Measurements from ENCODE around the gene ADGRV1. TPM values are rescaled to one million over a fixed set of nuclear protein-coding genes. Genes with fewer than 3 reads are reported as not detected.

The ADGRV1 gene
- total and polyA plus RNA-seq, 9 of the 15 experiments (the other 6 are each of a cell fraction or from before 2014, with no cell fraction given) = 21.7 to 156 (median 58.2) TPM

- TF ChIP-seq SREBF1 (IDR thresholded peaks at IDR 0.05; ENCODE audit: borderline replicate concordance, low read depth, low read length) (no peak), ZFP36 (IDR thresholded peaks at IDR 0.05; ENCODE audit: low read depth, low read length, partially characterized antibody) (no peak), KDM4B (IDR thresholded peaks at IDR 0.05; ENCODE audit: borderline replicate concordance in 2 of 2, low read depth in 1 of 2) (no peak), RFX1 (IDR thresholded peaks at IDR 0.05) (no peak), NFYB (IDR thresholded peaks at IDR 0.05; ENCODE audit: extremely low read depth, insufficient read length) (no peak), ZNF232 (CRISPR knock-in tag; IDR thresholded peaks at IDR 0.05) (no peak), PKNOX1 (IDR thresholded peaks at IDR 0.05) (peak; percentile 79), HINFP (tag; conservative IDR thresholded peaks at IDR 0.05; ENCODE audit: low read depth) (no peak), ETS1 (conservative IDR thresholded peaks at IDR 0.05; ENCODE audit: control insufficient read depth, low read depth, low read length) (no peak), ZNF79 (CRISPR knock-in tag; IDR thresholded peaks at IDR 0.05; ENCODE audit: low read depth) (no peak), SMARCA5 (IDR thresholded peaks at IDR 0.05) (no peak), ZNF197 (CRISPR knock-in tag; IDR thresholded peaks at IDR 0.05; ENCODE audit: low read depth) (peak; percentile 78; the same call in 1 of the 2 replicates), NCOA1 (IDR thresholded peaks at IDR 0.05; ENCODE audit: low read depth) (peak; percentile 80), ZNF512 (tag; IDR thresholded peaks at IDR 0.05) (no peak), CHD2 (IDR thresholded peaks at IDR 0.05; ENCODE audit: low read depth, low read length) (no peak), HNRNPK (IDR thresholded peaks at IDR 0.05; ENCODE audit: low read depth, low read length, poor library complexity, severe bottlenecking) (no peak), KLF6 (CRISPR knock-in tag; IDR thresholded peaks at IDR 0.05; ENCODE audit: borderline replicate concordance) (no peak), CXXC5 (CRISPR knock-in tag; IDR thresholded peaks at IDR 0.05) (peak; percentile 66), ZNF384 (IDR thresholded peaks at IDR 0.05; ENCODE audit: low read depth, low read length) (peak; percentile 61), NFE2 (IDR thresholded peaks at IDR 0.05; ENCODE audit: low read depth) (peak; percentile 9; the same call in 1 of the 2 replicates), EGR1 (conservative IDR thresholded peaks at IDR 0.05) (no peak), UBTF (IDR thresholded peaks at IDR 0.05; ENCODE audit: borderline replicate concordance in 1 of 2, low read depth in 2 of 2, low read length in 2 of 2) (no peak)
These were observed 100.0 kb downstream of the ADGRV1 start (continued) for GRCh38 chr5:90658620-90659019.

All from K562 (cell line).